ENCODE results near the gene MCOLN1.
A peak's percentile ranks its signal among the peaks of the same experiment; 100 is the strongest.

Gene MCOLN1

DNA sequence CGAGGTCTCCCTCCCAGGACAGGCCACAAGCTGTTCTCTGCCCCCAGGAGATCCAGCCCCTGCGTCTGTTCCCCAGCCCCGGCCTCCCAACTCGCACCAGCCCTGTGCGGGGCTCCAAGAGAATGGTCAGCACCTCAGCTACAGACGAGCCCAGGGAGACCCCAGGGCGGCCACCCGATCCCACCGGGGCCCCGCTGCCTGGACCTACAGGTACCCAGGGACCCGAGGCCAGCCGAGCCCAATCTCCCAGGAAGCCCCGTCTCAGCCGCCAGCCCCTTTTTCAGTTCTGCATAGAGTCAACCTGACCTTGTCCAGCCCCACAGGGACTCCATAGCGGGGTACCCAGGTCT is 19.0 kb downstream of the MCOLN1 start:
- no peak overlapping the region for H3K4me3 ChIP-seq (ENCODE audit: low read depth, low read length)
- TF ChIP-seq, protein P1, sequence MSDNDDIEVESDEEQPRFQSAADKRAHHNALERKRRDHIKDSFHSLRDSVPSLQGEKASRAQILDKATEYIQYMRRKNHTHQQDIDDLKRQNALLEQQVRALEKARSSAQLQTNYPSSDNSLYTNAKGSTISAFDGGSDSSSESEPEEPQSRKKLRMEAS (IDR thresholded peaks at IDR 0.05; ENCODE audit: low read depth, low read length), result no peak
- TF ChIP-seq MYC (IDR thresholded peaks at IDR 0.05; ENCODE audit: low read depth, low read length), result no peak
- no peak for TF ChIP-seq POLR2A (IDR thresholded peaks at IDR 0.05; ENCODE audit: extremely low read depth, insufficient read length)
- TF ChIP-seq, protein P2, sequence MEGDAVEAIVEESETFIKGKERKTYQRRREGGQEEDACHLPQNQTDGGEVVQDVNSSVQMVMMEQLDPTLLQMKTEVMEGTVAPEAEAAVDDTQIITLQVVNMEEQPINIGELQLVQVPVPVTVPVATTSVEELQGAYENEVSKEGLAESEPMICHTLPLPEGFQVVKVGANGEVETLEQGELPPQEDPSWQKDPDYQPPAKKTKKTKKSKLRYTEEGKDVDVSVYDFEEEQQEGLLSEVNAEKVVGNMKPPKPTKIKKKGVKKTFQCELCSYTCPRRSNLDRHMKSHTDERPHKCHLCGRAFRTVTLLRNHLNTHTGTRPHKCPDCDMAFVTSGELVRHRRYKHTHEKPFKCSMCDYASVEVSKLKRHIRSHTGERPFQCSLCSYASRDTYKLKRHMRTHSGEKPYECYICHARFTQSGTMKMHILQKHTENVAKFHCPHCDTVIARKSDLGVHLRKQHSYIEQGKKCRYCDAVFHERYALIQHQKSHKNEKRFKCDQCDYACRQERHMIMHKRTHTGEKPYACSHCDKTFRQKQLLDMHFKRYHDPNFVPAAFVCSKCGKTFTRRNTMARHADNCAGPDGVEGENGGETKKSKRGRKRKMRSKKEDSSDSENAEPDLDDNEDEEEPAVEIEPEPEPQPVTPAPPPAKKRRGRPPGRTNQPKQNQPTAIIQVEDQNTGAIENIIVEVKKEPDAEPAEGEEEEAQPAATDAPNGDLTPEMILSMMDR (IDR thresholded peaks at IDR 0.05; ENCODE audit: low read depth, low read length), result no peak
- no peak for DNase-seq (ENCODE audit: low read depth)

DNA sequence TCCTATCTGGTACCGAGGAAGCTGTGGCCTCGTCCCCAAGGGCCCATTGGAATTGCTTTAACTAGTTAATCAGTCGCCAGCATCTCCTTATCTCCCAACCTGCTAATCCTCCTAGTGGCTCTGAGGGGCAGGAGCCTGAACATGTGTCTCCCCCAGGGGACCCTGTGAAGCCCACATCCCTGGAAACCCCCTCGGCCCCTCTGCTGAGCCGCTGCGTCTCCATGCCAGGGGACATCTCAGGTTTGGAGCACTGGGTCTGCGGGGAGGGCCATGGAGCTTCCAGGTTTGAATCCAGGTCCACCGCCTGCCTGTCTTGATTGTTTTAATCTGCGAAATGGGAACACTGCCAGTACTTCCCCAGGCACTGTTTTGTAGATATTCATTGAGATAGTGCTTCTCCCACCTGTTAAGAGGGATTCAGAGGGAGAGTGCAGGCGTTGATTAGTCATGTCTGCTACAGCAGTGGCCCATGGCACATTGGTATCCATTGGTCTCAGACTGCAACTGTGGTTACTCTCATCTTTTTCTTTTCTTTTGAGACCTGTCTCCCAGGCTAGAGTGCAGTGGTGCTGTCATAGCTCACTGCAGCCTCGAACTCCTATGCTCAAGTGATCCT is 19.5 kb downstream of the MCOLN1 start:
- no peak overlapping the region for H3K4me3 ChIP-seq (ENCODE audit: low read depth, low read length)
- TF ChIP-seq, protein P2 (IDR thresholded peaks at IDR 0.05; ENCODE audit: low read depth, low read length), result no peak
- no peak for TF ChIP-seq POLR2A (IDR thresholded peaks at IDR 0.05; ENCODE audit: extremely low read depth, insufficient read length)
- no peak for DNase-seq (ENCODE audit: low read depth)

DNA sequence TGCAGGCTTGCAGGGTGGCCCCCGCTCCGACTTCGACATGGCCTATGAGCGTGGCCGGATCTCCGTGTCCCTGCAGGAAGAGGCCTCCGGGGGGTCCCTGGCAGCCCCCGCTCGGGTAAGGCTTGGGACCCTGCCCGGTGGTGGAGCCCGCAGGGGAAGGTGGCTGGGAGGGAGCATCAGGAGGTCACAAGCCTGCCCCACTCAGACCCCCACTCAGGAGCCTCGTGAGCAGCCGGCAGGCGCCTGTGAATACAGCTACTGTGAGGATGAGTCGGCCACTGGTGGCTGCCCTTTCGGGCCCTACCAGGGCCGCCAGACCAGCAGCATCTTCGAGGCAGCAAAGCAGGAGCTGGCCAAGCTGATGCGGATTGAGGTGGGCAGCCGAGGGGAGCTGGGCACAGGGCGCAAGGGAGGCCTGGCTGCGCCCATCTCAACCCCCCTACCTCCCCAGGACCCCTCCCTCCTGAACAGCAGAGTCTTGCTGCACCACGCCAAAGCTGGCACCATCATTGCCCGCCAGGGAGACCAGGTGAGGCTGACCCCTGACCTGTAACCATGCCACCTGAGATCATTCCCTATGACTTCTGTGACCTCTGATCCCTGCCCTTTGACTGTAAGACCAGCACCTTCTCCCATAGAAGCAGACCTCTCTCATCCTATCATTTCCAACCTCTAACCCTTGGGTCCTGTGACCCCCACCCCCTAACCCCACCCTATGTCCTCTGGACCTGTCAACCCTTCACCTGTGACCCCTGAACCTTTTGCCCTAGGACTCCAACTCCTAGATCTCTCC is 20.3 kb downstream of the MCOLN1 start:
- DNase-seq (ENCODE audit: low read depth), result no peak
- TF ChIP-seq, protein P2 (IDR thresholded peaks at IDR 0.05; ENCODE audit: low read depth, low read length), result no peak
- TF ChIP-seq MYC (IDR thresholded peaks at IDR 0.05; ENCODE audit: low read depth, low read length), result no peak
- TF ChIP-seq, protein P1 (IDR thresholded peaks at IDR 0.05; ENCODE audit: low read depth, low read length), result no peak
- no peak for TF ChIP-seq POLR2A (IDR thresholded peaks at IDR 0.05; ENCODE audit: extremely low read depth, insufficient read length)

DNA sequence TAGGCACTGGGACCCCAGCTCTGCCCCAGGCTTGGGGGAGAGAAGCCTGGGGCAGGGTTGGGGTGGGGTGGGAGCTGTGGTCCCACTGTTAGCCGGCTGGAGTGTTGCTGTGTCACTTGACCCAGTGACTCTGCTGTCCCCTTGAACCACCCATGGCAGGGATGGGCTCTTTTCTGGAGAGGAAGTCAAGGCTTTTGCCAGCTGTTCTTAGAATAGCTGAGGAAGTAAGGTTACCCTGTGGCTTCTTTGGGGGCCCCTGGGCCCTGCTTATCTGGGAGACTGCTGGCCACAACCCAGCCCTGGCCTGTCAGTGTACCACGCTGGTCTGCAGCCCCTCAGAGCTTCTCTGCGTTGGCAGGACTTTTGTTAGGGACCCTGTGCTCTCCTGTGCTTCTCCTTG is 22.2 kb downstream of the MCOLN1 start:
- TF ChIP-seq, protein P2 (IDR thresholded peaks at IDR 0.05; ENCODE audit: low read depth, low read length), result no peak
- no peak for TF ChIP-seq MYC (IDR thresholded peaks at IDR 0.05; ENCODE audit: low read depth, low read length)
- H3K4me3 ChIP-seq (ENCODE audit: low read depth, low read length), result no peak overlapping the region
- DNase-seq (ENCODE audit: low read depth), result peak; percentile 70

More for the DNA sequence above, 20.3 kb downstream of the MCOLN1 start:
- H3K4me3 ChIP-seq (ENCODE audit: low read depth, low read length), result no peak overlapping the region

DNA sequence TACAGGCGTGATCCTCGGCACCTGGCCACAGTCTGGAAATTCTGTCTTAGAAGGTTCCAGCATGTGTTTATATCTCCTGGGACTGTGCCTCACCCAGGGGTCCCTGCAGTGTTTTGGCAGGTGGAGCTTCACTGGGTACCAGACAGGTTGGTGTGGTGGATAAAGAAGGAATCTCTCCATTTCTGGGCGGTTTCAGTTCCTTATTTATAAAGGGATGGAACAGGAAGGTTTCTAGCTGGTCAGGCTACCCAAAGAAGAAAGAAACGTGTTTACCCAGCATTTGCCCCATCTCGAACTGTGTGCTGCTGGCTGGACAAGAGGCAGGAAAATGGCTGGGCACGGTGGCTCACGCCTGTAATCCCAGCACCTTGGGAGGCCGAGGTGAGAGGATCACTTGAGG is 22.9 kb downstream of the MCOLN1 start:
- no peak for DNase-seq (ENCODE audit: low read depth)
- TF ChIP-seq, protein P2 (IDR thresholded peaks at IDR 0.05; ENCODE audit: low read depth, low read length), result no peak
- no peak for TF ChIP-seq MYC (IDR thresholded peaks at IDR 0.05; ENCODE audit: low read depth, low read length)
- TF ChIP-seq, protein P1 (IDR thresholded peaks at IDR 0.05; ENCODE audit: low read depth, low read length), result no peak
- TF ChIP-seq POLR2A (IDR thresholded peaks at IDR 0.05; ENCODE audit: extremely low read depth, insufficient read length), result no peak
- no peak overlapping the region for H3K4me3 ChIP-seq (ENCODE audit: low read depth, low read length)

DNA sequence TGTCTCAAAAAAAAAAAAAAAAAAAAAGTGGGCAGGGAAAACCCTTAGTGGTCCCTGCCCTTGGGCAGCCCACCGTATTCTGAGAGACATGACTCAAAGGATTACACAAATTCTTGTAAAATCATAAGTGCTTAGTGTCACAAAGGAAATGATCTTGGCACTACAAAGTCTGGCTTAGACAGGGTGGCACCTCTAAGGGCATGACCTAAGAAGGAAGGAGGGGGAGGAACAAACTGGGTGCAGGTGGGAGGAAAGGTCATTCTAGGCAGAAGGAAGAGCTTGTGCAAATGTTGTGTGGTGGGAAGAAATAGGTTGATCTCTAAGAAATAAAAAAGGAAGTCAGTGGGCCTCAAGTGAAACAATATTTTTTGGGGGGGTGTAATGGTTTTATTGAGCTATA is 23.5 kb downstream of the MCOLN1 start:
- DNase-seq (ENCODE audit: low read depth), result peak; percentile 76
- no peak overlapping the region for H3K4me3 ChIP-seq (ENCODE audit: low read depth, low read length)
- TF ChIP-seq, protein P1 (IDR thresholded peaks at IDR 0.05; ENCODE audit: low read depth, low read length), result no peak
- TF ChIP-seq POLR2A (IDR thresholded peaks at IDR 0.05; ENCODE audit: extremely low read depth, insufficient read length), result no peak
- TF ChIP-seq, protein P2 (IDR thresholded peaks at IDR 0.05; ENCODE audit: low read depth, low read length), result no peak
- no peak for TF ChIP-seq MYC (IDR thresholded peaks at IDR 0.05; ENCODE audit: low read depth, low read length)
